Pancreas (tissue), 10 donors: ENCODE results near the gene IL2RA. TPM values are rescaled to one million over a fixed set of nuclear protein-coding genes. Genes with fewer than 3 reads are reported as not detected.

Source experiments
- ATAC-seq, 4 donors: fragments of 200-7000 bp; cut with Tn5 transposase; one replicate each; pipeline versions ENCODE4 v1.8.0 to v1.9.1; 2020; ENCODE audit warnings: mild to moderate bottlenecking in 4 of 4, moderate library complexity in 4 of 4
- DNase-seq, 6 donors: peaks; one replicate each; pipeline ENCODE4 v3.0.0-alpha.2; 2020
- FAIRE-seq: peaks from 2 replicates; lab custom pipeline; 2012; peaks lifted over from hg19 to GRCh38; lab: Jason Lieb, UNC
- H3K27ac ChIP-seq, 4 donors: fragments of 200-600 bp; sonication (generic); 1 replicate in 3 of 4; 2 replicates in 1 of 4; pipeline versions ENCODE4 v1.5.0 to v1.8.0; 2020
- H3K27me3 ChIP-seq, 4 donors: fragments of 200-600 bp; one replicate each; pipeline ENCODE4 v1.8.0; 2021
- H3K36me3 ChIP-seq, 3 donors: fragments of 200-600 bp; sonication (generic) in 1 of 3; one replicate each; pipeline versions ENCODE4 v1.5.0 to v1.8.0; 2020 to 2021
- H3K4me1 ChIP-seq, 3 donors: fragments of 200-600 bp; one replicate each; pipeline ENCODE4 v1.8.0; 2021
- H3K4me3 ChIP-seq, 4 donors: fragments of 200-600 bp; sonication (generic) in 2 of 4; one replicate each; pipeline versions ENCODE4 v1.5.0 to v1.8.0; 2020 to 2021
- H3K9me3 ChIP-seq, 4 donors: fragments of 200-600 bp; one replicate each; pipeline ENCODE4 v1.8.0; 2021
- CTCF ChIP-seq, 4 donors: fragments of 200-600 bp; sonication (generic) in 3 of 4; IDR thresholded peaks; one replicate each; pipeline versions ENCODE4 v1.5.0 to v1.8.0; 2021; ENCODE audit warnings: antibody characterized with exemption in 4 of 4
- WGBS, 2 donors: extraction: QIAGEN DNeasy Blood & Tissue Kit; methylation state at CpG; one replicate each; pipeline ENCODE4 v1.1.7; 2013; 5-methylcytosine and 5-hydroxymethylcytosine counted together
- intact Hi-C, 3 donors: fragments of 100-400 bp; cut with DNase I; formaldehyde crosslinking; loops; one replicate each; pipeline versions ENCODE4 v1.11.1 to v1.14.2; 2022
- polyA plus RNA-seq, 2 donors: library from polyadenylated mRNA; stranded (reverse); fragments of 200-250 nt; gene quantifications; one replicate each; pipeline ENCODE4 v1.2.3, GENCODE V29; 2013
- total RNA-seq, 6 donors: library from RNA; stranded (reverse); fragmentation: NEBNext Ultra II Directional in 4 of 6; extraction: Animal tissue kit (Norgen Biotek cat#: 25700) in 4 of 6; gene quantifications; one replicate each; pipeline versions ENCODE4 v1.2.1 to v1.2.4, GENCODE V29; 2021 to 2023
- donor health status: healthy with polysubstance abuse.
- donor health status: DM: no; HTN: no; CAD: no; lungs with moderate emphysema.
- donor health status: DM: no; HTN: no; CAD: no.
- donor health status: control.
- donor health status: control.
- donor health status: Bipolar disorder and iron deficiency.
- donor health status: DM: yes; HTN: yes; CAD: no.
- donor health status: DM: no; HTN: no; CAD: no.
- donor health status: DM: no; HTN: no; CAD: no.
- donor health status: DM: yes; HTN: yes; CAD: no.

Gene IL2RA
- total and polyA plus RNA-seq, 8 donors, result 0.11 to 1.1 (median 0.26) TPM; not detected in 2

DNA sequence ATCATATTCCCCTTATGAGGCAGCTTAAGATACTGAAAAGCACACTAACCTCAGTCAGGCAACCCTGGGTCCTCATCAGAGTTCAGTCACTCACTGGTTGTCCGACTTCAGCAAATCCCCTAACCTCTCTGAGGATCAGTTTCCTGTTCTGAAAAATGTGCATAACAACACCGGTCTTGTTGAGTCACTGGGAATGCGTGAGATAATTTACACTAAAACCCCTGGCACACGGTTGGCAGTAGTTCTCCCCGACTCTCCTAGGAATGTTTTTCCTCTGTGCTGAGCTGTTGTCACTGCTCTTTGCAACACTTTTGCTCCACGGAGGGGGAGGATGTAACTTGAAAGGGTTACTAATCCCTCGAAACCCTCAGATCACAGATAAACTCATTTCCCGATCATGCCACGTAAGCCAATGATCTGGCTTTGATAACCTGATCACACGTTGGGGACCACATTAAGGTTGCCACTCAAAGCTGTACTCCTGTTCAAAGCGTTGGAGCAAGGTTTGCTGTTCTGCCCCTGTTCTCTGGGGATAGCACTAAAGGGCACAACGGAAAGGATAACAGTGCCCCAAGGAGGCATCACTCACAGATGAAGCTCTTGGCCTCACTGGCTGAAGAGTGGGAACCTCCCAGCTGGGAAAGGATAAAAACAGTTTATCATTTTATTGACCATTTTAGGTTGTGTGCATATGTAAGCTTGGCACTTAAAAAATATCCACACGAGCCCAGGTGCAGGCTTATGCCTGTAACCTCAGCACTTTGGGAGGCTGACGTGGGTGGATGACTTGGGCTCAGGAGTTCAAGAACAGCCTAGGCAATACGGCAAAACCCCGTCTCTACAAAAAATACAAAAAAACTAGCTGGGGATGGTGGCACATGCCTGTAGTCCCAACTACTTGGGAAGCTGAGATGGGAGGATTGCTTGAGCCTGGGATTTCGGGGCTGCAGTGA is 21.6 kb upstream of the IL2RA start:
- Histone ChIP-seq H3K27ac (no peak overlapping the region), H3K27me3 (no peaks in the 10 kb centered on the region)

GRCh38 chr10:6082496-6083395 is 20.6 kb upstream of the IL2RA start:
- H3K4me3 ChIP-seq, result no peak overlapping the region
- no peak overlapping the region for H3K27ac ChIP-seq
- no peak for TF ChIP-seq CTCF (IDR thresholded peaks at IDR 0.05)
- ATAC-seq (no peak), DNase-seq (no peak), FAIRE-seq (no peak)
- no peaks in the 10 kb centered on the region for H3K27me3 ChIP-seq
- intact Hi-C loops, result no loop called here
- no peaks in the 10 kb centered on the region for H3K36me3 ChIP-seq
- WGBS, 2 donors, result 80 to 81% methylated on average over 9 of the region's 9 CpGs
- no peaks in the 10 kb centered on the region for H3K9me3 ChIP-seq
- H3K4me1 ChIP-seq, result peaks cover 0 to 7% (median 0%) of the 10 kb centered on the region in 3 donors

More for the DNA sequence above, 21.6 kb upstream of the IL2RA start:
- intact Hi-C loops, result no loop called here
- Histone ChIP-seq H3K4me3 (no peak overlapping the region), H3K36me3 (no peaks in the 10 kb centered on the region), H3K4me1 (peaks cover 0 to 10% (median 0%) of the 10 kb centered on the region in 3 donors), H3K9me3 (no peaks in the 10 kb centered on the region)
- TF ChIP-seq CTCF (IDR thresholded peaks at IDR 0.05), result no peak
- no peak for FAIRE-seq
- WGBS, 2 donors, result 43 to 45% methylated on average over 17 of the region's 17 CpGs
- no peak for DNase-seq
- ATAC-seq, result no peak

DNA sequence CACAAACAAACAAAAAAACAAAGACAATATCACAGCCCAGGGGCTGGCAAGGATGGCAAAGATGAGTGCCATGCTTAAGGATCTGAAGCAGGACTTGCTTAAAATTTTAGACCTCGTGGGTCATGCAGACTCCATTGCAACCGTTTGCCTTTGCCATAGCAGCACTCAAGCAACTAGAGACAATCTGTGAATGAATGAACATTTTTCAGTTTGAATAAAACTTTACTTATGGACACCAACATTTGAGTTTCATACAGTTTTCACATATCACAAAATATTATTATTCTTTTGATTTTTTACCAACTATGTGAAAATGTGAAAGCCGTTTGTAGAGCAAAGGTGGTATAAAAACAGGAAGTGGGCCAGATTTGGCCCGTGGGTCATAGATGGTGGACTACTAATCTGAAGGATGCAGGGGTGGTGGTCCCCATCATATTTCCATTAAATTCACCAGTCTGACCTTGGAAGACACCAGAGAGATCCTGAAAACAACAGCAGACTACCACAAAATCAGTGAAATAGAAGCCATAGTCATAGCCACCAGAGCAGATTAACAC is 18.3 kb upstream of the IL2RA start:
- 67 to 73% methylated on average over 4 of the region's 4 CpGs for WGBS, 2 donors
- DNase-seq (no peak), FAIRE-seq (no peak), ATAC-seq (no peak)
- Histone ChIP-seq H3K4me3 (no peak overlapping the region), H3K36me3 (no peaks in the 10 kb centered on the region), H3K9me3 (no peaks in the 10 kb centered on the region), H3K27me3 (no peaks in the 10 kb centered on the region), H3K4me1 (no peaks in the 10 kb centered on the region), H3K27ac (no peak overlapping the region)
- no peak for TF ChIP-seq CTCF (IDR thresholded peaks at IDR 0.05)
- intact Hi-C loops, result no loop called here

DNA sequence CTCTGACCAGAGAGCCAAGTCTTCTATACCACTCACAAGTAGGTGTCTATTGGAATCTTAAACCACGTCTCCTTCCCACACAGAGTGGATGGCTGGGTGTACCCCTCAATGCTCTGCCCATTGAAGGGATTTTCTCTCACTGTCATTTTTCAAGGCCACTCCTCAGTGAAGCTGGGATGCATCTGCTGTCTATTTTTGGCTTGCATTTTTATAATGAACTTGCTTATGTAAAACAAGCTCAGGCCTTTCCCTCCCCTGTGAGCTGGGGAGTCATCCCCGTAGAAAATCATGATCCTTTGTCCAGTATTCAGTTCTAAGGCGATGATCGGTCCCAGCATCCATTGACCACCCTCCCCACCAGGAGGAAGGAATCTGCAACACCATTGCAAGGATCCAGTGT is 16.9 kb upstream of the IL2RA start:
- WGBS, 2 donors, result 69 to 76% methylated on average over 4 of the region's 4 CpGs
- H3K27ac ChIP-seq, result no peak overlapping the region
- DNase-seq, result no peak
- no peak for ATAC-seq
- FAIRE-seq, result no peak
- TF ChIP-seq CTCF (IDR thresholded peaks at IDR 0.05), result no peak
- intact Hi-C loops, result loop anchor here in 1 of 3 donors (10.0 kb wide), 1 partner anchor 64 kb away; no protein-coding TSS in a partner anchor
- H3K27me3 ChIP-seq, result no peaks in the 10 kb centered on the region
- H3K4me3 ChIP-seq, result no peak overlapping the region
- no peaks in the 10 kb centered on the region for H3K9me3 ChIP-seq
- H3K4me1 ChIP-seq, result no peaks in the 10 kb centered on the region
- no peaks in the 10 kb centered on the region for H3K36me3 ChIP-seq
